D341Med (cell line): ENCODE results near the gene IQCB1.
"Not testable (repeated sequence)": the region's sequence is repeated elsewhere in the genome, so short reads cannot be mapped to it uniquely, and the experiment has no call there.

Experiments used
- DNase-seq: peaks from one replicate; pipeline ENCODE4 v3.0.0; 2012; ENCODE audit warnings: low spot score

IQCB1 gene

GRCh38 chr3:121809249-121809648, 25.6 kb downstream of the IQCB1 start:
- DNase-seq, result no peak

DNA sequence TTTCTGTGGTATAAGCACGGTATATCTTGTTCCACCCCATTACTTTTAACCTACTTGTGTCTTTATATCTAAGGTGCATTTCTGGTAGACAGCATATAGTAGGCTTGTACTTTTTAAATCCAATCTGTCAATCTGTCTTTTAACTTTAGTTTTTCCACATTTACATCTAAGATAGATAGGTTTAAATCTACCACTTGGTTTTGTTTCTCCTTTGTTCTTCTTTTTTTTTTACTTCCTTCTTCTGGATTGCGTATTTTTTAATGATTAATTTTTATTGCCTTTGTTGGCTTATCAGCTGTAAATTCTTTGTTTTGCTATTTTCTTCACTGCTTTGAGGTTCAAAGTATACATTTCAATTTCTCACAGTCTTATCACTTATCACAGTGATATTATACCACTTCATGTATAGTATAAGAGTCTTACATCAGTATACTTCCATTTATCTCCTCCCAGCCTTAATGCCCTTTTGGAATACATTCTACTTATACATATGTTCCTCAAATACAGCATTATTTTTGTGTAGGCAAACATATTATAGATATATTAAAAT, 31.0 kb downstream of the IQCB1 start:
- DNase-seq, result no peak

DNA sequence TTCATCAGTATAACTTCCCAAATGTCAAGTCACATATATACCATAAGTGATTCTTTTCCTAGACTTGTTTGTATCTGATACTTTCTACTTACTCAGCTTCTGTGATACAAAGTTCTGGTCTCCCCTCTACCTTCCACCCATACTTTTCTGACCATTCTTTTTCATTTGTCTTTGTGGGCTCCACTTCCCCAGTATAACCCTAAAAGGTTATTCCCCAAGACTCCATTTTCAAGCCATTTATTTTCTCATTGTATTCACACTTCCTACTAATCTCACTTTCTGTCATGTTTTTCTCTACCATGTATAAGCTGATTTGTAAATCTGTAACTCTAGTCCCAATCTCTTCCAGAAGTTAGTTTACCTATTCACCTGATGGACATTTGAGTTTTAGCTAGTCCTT, 34.0 kb downstream of the IQCB1 start:
- DNase-seq, result no peak

- no peak for DNase-seq
Observed at GRCh38 chr3:121796970-121797369, 37.9 kb downstream of the IQCB1 start.

GRCh38 chr3:121794264-121794983, 40.4 kb downstream of the IQCB1 start:
- no peak for DNase-seq

GRCh38 chr3:121793078-121793477, 41.8 kb downstream of the IQCB1 start:
- DNase-seq, result no peak

DNA sequence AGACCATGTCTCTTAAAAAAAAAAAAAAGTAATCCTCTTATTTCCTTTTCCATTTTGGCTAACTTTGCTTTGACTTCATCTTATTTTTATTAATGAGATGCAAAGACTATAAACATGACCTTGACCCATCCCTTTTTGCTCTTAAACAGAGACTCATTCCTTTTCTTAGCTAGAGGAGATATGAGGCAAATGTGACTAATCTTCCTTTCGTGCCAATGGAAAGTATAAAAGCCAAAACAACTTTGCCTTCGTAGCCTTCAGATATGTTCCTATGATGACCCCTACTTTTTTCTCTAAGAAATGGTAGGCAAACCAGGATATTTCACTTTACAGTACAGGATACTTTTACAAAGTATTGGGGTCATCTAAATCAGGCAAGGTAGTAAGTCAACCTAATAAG, 48.4 kb downstream of the IQCB1 start:
- no peak for DNase-seq

GRCh38 chr3:121782784-121783183, 52.1 kb downstream of the IQCB1 start:
- not testable (repeated sequence) for DNase-seq

- DNase-seq, result no peak
Observed at GRCh38 chr3:121781611-121782010, 53.2 kb downstream of the IQCB1 start.

DNA sequence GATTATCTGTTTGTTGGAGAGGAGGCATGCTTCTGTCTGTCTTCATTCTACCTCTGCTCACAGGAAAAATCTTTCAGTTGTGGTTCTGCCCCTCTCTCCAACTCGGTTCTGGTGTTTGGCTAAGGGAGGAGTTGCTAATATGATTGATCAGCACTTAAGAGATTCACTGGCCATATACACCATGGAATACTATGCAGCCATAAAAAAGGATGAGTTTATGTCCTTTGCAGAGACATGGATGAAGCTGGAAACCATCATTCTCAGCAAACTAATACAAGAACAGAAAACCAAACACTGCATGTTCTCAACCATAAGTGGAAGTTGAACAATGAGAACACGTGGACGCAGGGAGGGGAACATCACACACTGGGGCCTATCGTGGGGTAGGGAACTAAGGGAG, 59.8 kb downstream of the IQCB1 start:
- DNase-seq, result not testable (repeated sequence)

DNA sequence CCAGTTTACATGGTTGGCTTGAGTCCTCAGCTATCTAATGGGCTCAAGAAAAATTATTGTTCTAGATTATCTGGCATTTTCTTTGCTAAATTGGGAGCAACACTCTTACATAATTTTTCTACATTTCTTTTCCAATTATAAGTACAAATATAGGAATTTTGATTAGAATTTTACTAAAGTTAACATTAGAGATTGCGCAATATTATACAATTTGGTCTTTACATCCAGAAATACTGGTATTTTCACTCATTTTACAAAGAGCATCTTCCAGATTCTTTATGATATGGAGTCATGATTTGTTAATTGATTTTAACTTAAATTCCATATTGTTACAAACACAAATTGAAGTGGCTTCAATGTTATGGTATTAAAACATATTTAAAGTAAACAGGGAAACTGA, 65.6 kb downstream of the IQCB1 start:
- DNase-seq, result no peak

GRCh38 chr3:121768452-121768851, 66.4 kb downstream of the IQCB1 start:
- no peak for DNase-seq

- peak; percentile 68 for DNase-seq
Observed at GRCh38 chr3:121759541-121760202, 75.2 kb downstream of the IQCB1 start.

DNA sequence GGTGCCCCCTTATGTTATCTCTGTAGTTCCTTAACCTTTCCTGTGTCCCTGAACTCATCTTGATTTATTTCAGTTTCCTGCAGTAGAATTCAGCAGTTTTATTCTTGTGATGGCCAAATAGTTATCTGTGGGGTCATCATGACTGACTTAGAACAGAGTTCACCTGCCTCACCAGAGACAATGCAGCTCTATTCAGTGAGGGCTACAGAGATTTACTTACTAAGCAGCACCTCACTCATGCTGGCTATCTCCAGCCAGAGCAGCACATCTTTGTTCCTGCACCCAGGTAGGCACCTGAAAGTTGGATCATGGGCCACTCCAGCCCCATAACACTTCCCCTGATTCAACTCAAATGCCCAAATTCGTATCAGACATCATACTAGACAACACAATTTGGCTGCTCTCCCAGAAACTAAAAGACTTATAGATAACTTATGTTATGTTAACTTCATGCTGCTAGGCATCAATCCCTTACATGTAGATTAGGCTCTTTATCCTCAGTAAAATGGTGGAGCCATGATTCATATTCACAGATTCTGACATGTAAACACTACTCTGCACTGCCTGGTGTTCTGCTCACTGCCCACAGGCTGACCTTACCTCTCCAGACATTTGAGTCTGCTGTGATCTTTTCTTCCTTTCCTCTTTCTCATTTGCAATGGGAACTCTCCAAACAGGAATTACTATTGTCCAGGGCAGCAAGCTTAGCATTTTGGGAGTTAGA, 76.0 kb downstream of the IQCB1 start:
- no peak for DNase-seq

DNA sequence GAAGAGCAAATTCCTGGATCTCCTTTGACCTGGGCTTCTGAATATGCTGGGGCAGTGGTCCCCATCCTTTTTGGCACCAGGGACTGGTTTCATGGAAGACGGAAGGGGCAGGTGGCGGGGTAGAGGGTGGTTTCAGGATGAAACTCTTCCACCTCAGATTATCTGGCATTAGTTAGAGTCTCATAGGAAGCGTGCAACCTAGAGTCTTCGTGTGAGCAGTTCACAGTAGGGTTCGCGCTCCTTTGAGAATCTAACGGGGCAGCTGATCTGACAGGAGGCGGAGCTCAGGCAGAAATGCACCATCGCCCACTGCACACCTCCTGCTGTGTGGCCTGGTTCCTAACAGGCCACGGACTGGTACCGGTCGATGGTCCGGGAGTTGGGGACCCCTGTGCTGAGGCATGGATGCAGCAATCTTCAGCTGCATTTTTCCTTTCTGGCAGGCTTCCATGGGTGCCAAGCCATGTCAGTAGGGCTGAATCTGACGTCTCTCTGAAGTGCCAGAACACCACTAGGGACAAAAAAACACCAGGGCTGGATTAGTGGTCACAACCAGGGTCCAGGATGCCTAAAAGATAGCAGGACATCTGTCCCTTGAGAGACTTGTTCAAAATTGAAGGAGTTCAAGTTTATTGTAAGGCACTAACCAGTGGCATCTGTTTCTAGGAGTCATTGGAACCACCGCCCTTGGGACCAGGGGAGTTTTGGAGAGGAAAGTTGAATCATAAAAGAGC, 76.9 kb downstream of the IQCB1 start:
- DNase-seq, result no peak

GRCh38 chr3:121757087-121757811, 77.6 kb downstream of the IQCB1 start:
- DNase-seq, result peak; percentile 44

DNA sequence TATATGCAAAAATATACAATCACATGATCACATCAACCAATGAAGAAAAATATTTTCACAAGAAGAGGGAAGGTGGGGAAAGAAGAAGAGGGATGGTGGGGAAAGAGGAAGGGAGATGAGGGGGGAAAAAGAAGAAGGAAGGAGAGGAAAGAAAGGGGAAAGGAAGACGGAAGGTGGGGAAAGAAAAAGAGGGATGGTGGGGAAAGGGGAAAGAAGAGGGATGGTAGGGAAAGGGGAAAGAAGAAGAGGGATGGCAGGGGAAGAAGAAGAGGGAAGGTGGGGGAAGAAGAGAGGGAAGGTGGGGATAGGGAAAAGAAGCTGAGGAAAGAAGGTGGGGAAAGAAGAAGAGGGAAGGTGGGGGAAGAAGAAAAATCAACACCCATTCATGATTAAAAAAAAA, 82.1 kb downstream of the IQCB1 start:
- DNase-seq, result no peak

DNA sequence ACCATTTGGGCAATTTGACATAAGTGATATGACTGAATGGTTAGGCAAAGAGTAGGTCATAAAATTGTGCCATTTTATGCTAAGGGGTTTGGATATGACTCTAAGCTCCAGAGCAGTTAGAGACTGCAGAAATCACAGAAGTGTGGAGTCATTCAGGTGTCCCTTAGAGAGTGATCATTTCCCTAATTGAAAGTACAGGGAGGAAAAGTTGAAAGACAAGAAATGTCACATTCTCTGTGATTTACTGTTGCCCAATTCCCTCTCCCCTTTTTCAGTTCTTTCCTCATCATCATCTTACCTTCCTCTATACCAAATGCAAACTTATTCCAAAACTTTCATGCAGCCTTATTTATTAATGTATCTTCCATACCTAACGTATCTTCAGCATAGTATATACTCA, 82.6 kb downstream of the IQCB1 start:
- no peak for DNase-seq

- no peak for DNase-seq
Observed at GRCh38 chr3:121750087-121750415, 84.8 kb downstream of the IQCB1 start.

GRCh38 chr3:121749276-121750086, 85.4 kb downstream of the IQCB1 start, which contains the start of gene GOLGB1:
GOLGB1 (minus strand) TSS chr3:121749741; CDS start chr3:121730971, 18,770 bp downstream.
- DNase-seq, result peak; percentile 93
